WERI-Rb-1 (cell line): ENCODE results near the gene B3GNT8.
A peak's percentile ranks its signal among the peaks of the same experiment; 100 is the strongest.

ENCODE experiments used
- DNase-seq: peaks from one replicate; pipeline ENCODE4 v3.0.0-alpha.2; 2020
- H3K27ac ChIP-seq: fragments of 250-450 bp; sonication (Bioruptor Pico); 2 replicates; pipeline ENCODE4 v1.5.1; 2020; ENCODE audit warnings: mild to moderate bottlenecking, moderate library complexity
- H3K27me3 ChIP-seq: fragments of 250-450 bp; sonication (Bioruptor Pico); 2 replicates; pipeline ENCODE4 v1.5.1; 2021; ENCODE audit warnings: mild to moderate bottlenecking, low read depth, moderate library complexity; ENCODE audit not compliant: insufficient read depth, severe bottlenecking
- H3K36me3 ChIP-seq: fragments of 250-450 bp; sonication (Bioruptor Pico); 2 replicates; pipeline ENCODE4 v1.5.1; 2020; ENCODE audit warnings: mild to moderate bottlenecking, moderate library complexity
- H3K4me3 ChIP-seq: 2 replicates; pipeline ENCODE4 v1.5.1; 2011; ENCODE audit warnings: low read depth, mild to moderate bottlenecking, control low read depth, low read length
- H3K9me3 ChIP-seq: fragments of 250-450 bp; sonication (Bioruptor Pico); 2 replicates; pipeline ENCODE4 v1.5.1; 2021; ENCODE audit warnings: mild to moderate bottlenecking, moderate library complexity; ENCODE audit not compliant: severe bottlenecking
- TF ChIP-seq, protein P1 (sequence below): IDR thresholded peaks from 2 replicates; pipeline ENCODE4 v1.5.1; 2011; ENCODE audit warnings: low read depth, mild to moderate bottlenecking, control low read depth, inconsistent platforms, low read length

Gene B3GNT8

DNA sequence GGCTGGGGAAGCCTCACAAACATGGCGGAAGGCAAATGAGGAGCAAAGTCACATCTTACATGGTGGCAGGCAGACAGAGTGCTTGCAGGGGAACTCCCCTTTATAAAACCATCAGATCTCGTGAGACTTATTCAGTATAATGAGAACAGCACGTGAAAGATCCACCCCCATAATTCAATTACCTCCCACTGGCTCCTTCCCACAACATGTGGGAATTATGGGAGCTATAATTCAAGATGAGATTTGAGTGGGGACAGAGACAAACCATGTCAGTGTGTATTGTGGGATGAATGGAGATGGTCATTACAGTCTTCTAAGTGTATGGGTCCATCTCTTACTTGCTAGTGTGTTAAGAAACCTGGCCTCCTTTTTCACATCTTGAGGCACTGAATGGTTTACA lies 25.2 kb downstream of the B3GNT8 start:
- H3K36me3 ChIP-seq = peaks cover 3% of the 10 kb centered on the region; the same call in 1 of the 2 replicates
- no peaks in the 10 kb centered on the region for H3K27me3 ChIP-seq
- DNase-seq = no peak
- TF ChIP-seq, protein P1, sequence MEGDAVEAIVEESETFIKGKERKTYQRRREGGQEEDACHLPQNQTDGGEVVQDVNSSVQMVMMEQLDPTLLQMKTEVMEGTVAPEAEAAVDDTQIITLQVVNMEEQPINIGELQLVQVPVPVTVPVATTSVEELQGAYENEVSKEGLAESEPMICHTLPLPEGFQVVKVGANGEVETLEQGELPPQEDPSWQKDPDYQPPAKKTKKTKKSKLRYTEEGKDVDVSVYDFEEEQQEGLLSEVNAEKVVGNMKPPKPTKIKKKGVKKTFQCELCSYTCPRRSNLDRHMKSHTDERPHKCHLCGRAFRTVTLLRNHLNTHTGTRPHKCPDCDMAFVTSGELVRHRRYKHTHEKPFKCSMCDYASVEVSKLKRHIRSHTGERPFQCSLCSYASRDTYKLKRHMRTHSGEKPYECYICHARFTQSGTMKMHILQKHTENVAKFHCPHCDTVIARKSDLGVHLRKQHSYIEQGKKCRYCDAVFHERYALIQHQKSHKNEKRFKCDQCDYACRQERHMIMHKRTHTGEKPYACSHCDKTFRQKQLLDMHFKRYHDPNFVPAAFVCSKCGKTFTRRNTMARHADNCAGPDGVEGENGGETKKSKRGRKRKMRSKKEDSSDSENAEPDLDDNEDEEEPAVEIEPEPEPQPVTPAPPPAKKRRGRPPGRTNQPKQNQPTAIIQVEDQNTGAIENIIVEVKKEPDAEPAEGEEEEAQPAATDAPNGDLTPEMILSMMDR = no peak
- no peak overlapping the region for H3K4me3 ChIP-seq
- H3K27ac ChIP-seq = no peak overlapping the region
- no peaks in the 10 kb centered on the region for H3K9me3 ChIP-seq

DNA sequence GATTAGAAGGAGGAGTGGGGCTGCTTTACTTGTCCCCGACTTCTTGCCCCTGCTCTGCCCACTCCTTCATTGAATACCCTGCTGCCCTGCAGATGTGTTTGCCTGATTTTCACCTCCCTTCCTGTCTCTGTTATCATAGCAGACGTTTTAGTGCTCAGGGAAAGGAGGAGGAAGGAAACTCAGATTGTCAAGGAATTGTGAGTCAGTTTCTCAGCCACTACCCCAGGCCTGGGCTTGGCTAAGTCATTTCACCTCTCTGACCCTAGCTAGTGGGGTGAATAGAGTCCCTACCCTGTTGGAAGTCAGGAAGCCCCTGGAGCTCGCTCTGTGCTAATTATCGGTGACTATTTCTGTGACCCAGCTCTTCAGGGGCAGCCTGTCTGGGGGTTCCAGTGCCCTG lies 25.7 kb downstream of the B3GNT8 start:
- H3K27me3 ChIP-seq = no peaks in the 10 kb centered on the region
- H3K36me3 ChIP-seq = peaks cover 3% of the 10 kb centered on the region; the same call in 1 of the 2 replicates
- no peak overlapping the region for H3K27ac ChIP-seq
- H3K4me3 ChIP-seq = no peak overlapping the region
- DNase-seq = no peak
- no peaks in the 10 kb centered on the region for H3K9me3 ChIP-seq
- TF ChIP-seq, protein P1 = no peak

DNA sequence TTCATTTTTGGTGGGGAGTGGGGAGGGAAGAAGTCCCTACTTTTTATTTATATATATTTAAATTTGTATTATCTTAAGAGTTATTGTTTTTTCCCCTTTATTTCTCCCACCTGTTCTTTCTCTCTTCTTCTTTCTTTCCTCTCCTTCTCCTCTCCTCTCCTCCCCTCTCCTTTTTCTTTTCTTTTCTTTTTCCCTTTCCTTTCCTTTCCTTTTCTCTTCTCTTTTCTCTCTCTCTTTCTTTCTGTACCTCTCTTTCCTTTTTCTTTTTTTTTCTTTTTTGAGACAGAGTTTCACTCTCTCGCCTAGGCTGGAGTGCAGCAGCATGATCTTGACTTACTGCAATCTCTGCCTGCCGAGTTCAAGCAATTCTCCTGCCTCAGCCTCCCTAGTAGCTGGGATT lies 27.6 kb downstream of the B3GNT8 start:
- TF ChIP-seq, protein P1 = no peak
- peaks cover 4% of the 10 kb centered on the region for H3K36me3 ChIP-seq
- H3K9me3 ChIP-seq = no peaks in the 10 kb centered on the region
- no peak overlapping the region for H3K4me3 ChIP-seq
- H3K27me3 ChIP-seq = no peaks in the 10 kb centered on the region
- DNase-seq = no peak
- no peak overlapping the region for H3K27ac ChIP-seq

DNA sequence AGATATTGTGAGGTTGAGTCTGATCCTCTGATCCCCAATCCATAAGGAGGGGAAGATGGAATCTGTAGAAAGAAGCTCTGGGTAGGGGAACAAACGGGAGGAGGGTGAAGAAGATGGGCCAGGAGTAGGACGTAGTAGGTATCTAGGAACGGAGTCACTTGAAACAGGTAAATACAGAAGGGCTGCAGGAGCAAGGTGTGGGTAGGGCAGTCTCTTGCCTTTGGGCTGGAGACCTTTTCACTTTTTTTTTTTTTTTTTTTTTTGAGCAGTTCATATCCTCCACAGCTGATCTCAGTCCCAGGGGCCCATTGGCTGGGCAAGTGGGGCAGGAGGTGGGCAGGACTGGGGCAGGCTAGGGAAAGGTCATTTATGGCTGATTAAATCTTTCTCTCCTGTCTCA lies 28.1 kb downstream of the B3GNT8 start:
- peaks cover 7% of the 10 kb centered on the region for H3K36me3 ChIP-seq
- no peak overlapping the region for H3K4me3 ChIP-seq
- TF ChIP-seq, protein P1 = no peak
- H3K27ac ChIP-seq = no peak overlapping the region
- no peaks in the 10 kb centered on the region for H3K27me3 ChIP-seq
- no peaks in the 10 kb centered on the region for H3K9me3 ChIP-seq
- DNase-seq = no peak

DNA sequence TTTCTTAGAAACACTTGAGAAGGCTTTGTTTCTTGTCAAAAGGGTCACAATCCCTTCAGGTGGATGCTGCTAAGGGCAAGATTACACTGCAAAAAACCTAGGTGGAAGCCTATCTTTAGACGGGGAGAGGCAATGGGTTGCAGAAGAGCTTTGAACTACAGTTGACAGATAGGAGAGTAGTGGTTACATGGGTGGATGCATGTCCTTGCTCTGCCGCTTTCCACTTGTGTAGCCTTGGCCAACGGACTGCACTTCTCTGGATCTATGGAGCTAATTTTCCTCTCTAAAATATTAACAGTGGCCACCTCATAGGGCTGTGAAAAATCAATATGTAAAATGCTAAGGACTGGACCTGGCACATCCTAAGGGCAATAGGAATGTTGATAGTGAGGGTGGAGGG lies 28.6 kb downstream of the B3GNT8 start:
- TF ChIP-seq, protein P1 = no peak
- Histone ChIP-seq H3K4me3 (peak overlapping the region; percentile 100), H3K9me3 (no peaks in the 10 kb centered on the region), H3K36me3 (peaks cover 11% of the 10 kb centered on the region), H3K27me3 (no peaks in the 10 kb centered on the region), H3K27ac (peak overlapping the region; percentile 98)
- no peak for DNase-seq

DNA sequence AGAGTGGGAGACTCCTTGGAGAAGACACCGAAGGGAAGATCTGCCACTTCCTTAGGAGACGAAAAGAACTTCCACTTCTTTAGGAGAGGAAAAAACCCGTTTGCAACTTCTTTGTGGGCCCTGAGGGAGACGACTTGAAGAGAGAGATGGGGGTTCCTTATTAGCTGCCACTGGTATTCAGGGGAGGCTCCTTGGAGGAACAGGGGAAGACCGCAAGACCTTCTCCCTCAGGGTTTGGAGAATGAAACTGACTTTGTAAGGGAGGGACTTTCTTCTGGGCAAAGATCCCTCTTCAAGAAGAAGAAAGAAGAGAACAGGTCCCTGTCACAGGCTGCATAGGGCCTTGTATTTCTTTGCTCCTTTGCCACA lies 29.1 kb downstream of the B3GNT8 start:
- peaks cover 13% of the 10 kb centered on the region for H3K36me3 ChIP-seq
- H3K9me3 ChIP-seq = no peaks in the 10 kb centered on the region
- no peaks in the 10 kb centered on the region for H3K27me3 ChIP-seq
- peak overlapping the region; percentile 98 for H3K27ac ChIP-seq
- peak overlapping the region; percentile 100 for H3K4me3 ChIP-seq
- TF ChIP-seq, protein P1 = no peak
- no peak for DNase-seq
